ENCODE results near the gene ZNF514. TPM values are rescaled to one million over a fixed set of nuclear protein-coding genes. Genes with fewer than 3 reads are reported as not detected.
"Not testable (repeated sequence)": the region's sequence is repeated elsewhere in the genome, so short reads cannot be mapped to it uniquely, and the experiment has no call there.

The ZNF514 gene
- total RNA-seq, 1 donor from 2014 or later = 10.7 TPM

GRCh38 chr2:95110395-95110794 lies 49.3 kb downstream of the ZNF514 start:
- Histone ChIP-seq H3K27ac (no peak overlapping the region), H3K27me3 (no peaks in the 10 kb centered on the region), H3K4me3 (no peak overlapping the region), H3K36me3 (peaks cover 63 to 91% of the 10 kb centered on the region in 2 donors), H3K9me3 (no peaks in the 10 kb centered on the region), H3K4me1 (peaks cover 0 to 4% of the 10 kb centered on the region in 2 donors)
- no peak for DNase-seq (ENCODE audit: low spot score in 2 of 2)
- TF ChIP-seq CTCF (IDR thresholded peaks at IDR 0.05) = no peak
- intact Hi-C loops (cut with DNase I) = no loop called here

GRCh38 chr2:95109260-95109659 lies 50.4 kb downstream of the ZNF514 start:
- H3K9me3 ChIP-seq = no peaks in the 10 kb centered on the region
- intact Hi-C loops (cut with DNase I) = no loop called here
- no peak overlapping the region for H3K4me3 ChIP-seq
- H3K4me1 ChIP-seq = no peaks in the 10 kb centered on the region
- no peak for DNase-seq (ENCODE audit: low spot score in 2 of 2)
- H3K36me3 ChIP-seq = peaks cover 65 to 93% of the 10 kb centered on the region in 2 donors
- H3K27me3 ChIP-seq = no peaks in the 10 kb centered on the region
- TF ChIP-seq CTCF (IDR thresholded peaks at IDR 0.05) = no peak
- H3K27ac ChIP-seq = no peak overlapping the region

GRCh38 chr2:95106081-95106480 lies 53.6 kb downstream of the ZNF514 start:
- Histone ChIP-seq H3K9me3 (no peaks in the 10 kb centered on the region), H3K27ac (no peak overlapping the region), H3K4me3 (no peak overlapping the region), H3K36me3 (peaks cover 59 to 97% of the 10 kb centered on the region in 2 donors), H3K4me1 (no peaks in the 10 kb centered on the region), H3K27me3 (no peaks in the 10 kb centered on the region)
- intact Hi-C loops (cut with DNase I) = no loop called here
- DNase-seq (ENCODE audit: low spot score in 2 of 2) = no peak
- TF ChIP-seq CTCF (IDR thresholded peaks at IDR 0.05) = no peak

GRCh38 chr2:95104606-95105005 lies 55.0 kb downstream of the ZNF514 start:
- no peak for TF ChIP-seq CTCF (IDR thresholded peaks at IDR 0.05)
- no peaks in the 10 kb centered on the region for H3K9me3 ChIP-seq
- H3K4me3 ChIP-seq = no peak overlapping the region
- H3K4me1 ChIP-seq = no peaks in the 10 kb centered on the region
- H3K27me3 ChIP-seq = no peaks in the 10 kb centered on the region
- no peak overlapping the region for H3K27ac ChIP-seq
- peaks cover 66 to 97% of the 10 kb centered on the region in 2 donors for H3K36me3 ChIP-seq
- DNase-seq (ENCODE audit: low spot score in 2 of 2) = no peak
- intact Hi-C loops (cut with DNase I) = no loop called here

- H3K36me3 ChIP-seq = peaks cover 37 to 76% of the 10 kb centered on the region in 2 donors
- no peaks in the 10 kb centered on the region for H3K27me3 ChIP-seq
- no peak for TF ChIP-seq CTCF (IDR thresholded peaks at IDR 0.05)
- no peaks in the 10 kb centered on the region for H3K9me3 ChIP-seq
- DNase-seq (ENCODE audit: low spot score in 2 of 2) = no peak
- intact Hi-C loops (cut with DNase I) = no loop called here
- H3K4me1 ChIP-seq = no peaks in the 10 kb centered on the region
- H3K4me3 ChIP-seq = no peak overlapping the region
- no peak overlapping the region for H3K27ac ChIP-seq
These were observed 59.7 kb downstream of the ZNF514 start for GRCh38 chr2:95099910-95100309.

GRCh38 chr2:95098273-95098672 lies 61.4 kb downstream of the ZNF514 start:
- H3K27me3 ChIP-seq; H3K9me3 ChIP-seq; intact Hi-C loops (cut with DNase I); H3K4me3 ChIP-seq; H3K4me1 ChIP-seq; H3K27ac ChIP-seq; DNase-seq (ENCODE audit: low spot score in 2 of 2): not testable (repeated sequence)
- peaks cover 33 to 70% of the 10 kb centered on the region in 2 donors for H3K36me3 ChIP-seq

Other genes starting within 250 kb of the ZNF514 start
- gene MAL, start 134.1 kb downstream of the ZNF514 start, total RNA-seq = not detected
- 30.1 TPM for gene MRPS5, start 38.0 kb downstream of the ZNF514 start, total RNA-seq
- 0.75 TPM for gene ZNF2, start 6.0 kb upstream of the ZNF514 start, total RNA-seq
- 1.4 TPM for gene ZNF892, start 47.7 kb upstream of the ZNF514 start, total RNA-seq
- not detected for gene PROM2, start 114.6 kb upstream of the ZNF514 start, total RNA-seq
- 5.2 TPM for gene KCNIP3, start 137.5 kb upstream of the ZNF514 start, total RNA-seq
- gene FAHD2A, start 242.9 kb upstream of the ZNF514 start, total RNA-seq = 54.0 TPM